HG03045 (cell line): Measurements from ENCODE around the gene AIF1L.

Source experiments
- ATAC-seq: cut with Tn5 transposase; IDR thresholded peaks from one replicate; pipeline ENCODE4 v1.9.1; 2021; ENCODE audit warnings: mild to moderate bottlenecking, moderate library complexity; ENCODE audit not compliant: unreplicated experiment

AIF1L gene

DNA sequence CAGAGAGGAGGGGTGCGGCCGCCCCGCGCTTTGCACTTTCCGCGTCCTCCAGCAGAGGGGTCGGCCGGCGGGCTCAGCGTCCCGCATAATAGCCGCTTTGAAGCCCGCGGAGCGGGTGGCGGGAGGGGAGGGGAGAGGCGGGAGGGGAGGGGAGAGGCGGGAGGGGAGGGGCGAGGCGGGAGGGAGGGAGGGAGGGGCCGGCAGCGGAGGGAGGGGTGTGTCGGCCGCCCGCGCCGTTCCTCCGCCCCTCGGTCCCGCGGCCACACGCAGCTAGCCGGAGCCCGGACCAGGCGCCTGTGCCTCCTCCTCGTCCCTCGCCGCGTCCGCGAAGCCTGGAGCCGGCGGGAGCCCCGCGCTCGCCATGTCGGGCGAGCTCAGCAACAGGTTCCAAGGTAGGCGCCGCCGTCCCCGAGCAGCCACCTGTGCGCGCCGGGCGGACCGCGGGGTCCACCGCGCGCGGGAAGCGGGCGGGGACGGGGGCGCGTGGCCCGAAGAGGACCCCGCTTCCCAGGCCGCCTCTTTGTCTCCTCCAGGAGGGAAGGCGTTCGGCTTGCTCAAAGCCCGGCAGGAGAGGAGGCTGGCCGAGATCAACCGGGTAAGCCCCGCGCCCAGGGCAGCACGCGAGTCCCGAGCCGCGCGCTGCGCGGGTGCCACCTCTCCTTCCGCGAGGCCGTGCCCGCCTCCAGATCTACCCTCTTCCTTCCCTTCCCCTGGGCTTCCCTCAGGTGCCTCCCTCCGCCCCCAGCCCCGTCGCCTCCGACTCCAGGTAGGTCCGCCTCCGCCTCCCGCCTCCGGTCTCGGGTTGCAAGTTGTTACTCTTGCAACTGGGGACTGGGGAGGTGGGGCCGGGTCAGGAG is at the start of gene AIF1L:
AIF1L (plus strand) TSS at position 263 of the 857 bp plus-strand sequence; CDS start at position 362, 99 bp downstream.
- no peak for ATAC-seq

DNA sequence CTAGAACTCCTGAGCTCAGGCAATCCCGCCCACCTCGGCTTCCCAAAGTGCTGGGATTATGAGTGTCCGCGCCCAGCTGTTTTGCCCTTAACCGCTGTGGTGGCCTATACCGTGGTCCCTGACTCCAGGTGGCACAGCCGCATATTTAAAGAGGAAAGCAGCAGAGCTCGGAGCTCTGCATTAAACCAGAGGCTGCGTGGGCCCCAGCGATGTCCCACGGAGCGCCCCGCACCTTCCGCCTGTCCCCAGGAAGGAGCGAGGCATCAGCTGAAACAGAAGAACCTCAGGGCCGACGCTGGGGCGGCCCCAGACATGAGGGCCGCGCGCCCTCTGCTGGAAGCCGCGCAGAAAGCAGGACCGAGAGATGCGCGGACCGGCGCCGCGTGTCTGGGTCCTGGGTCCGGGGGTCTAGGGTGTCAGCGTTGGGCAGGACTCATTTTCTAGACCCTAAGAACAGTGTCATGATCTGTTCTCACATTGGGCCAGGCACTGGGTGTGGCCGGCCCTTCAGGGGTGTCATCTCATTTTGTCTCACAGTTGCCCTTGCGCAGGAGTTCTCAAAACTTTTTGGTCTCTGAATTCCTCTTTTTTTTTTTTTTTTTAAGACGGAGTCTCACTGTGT is 49.6 kb upstream of the AIF1L start:
- ATAC-seq = peak; percentile 54

DNA sequence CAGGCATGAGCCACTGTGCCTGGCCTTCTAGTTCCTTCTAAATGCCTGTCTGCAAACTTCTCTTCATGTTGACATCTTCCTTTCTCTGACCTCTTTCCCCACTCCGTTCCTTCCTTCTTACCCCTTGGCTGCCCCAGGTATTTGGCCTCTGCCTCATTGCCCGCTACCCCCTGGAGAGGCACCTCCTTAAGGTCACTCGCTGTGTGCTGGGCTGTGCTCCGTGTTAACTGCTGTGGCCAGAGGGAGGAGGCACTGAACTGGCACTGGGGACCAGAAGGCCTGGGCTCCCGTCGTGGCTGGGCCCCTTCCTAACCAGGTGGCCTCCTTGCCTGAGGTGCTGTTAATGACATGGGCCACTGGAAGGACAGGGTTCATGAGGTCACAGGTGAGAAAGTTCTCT is 48.0 kb upstream of the AIF1L start:
- ATAC-seq = no peak

DNA sequence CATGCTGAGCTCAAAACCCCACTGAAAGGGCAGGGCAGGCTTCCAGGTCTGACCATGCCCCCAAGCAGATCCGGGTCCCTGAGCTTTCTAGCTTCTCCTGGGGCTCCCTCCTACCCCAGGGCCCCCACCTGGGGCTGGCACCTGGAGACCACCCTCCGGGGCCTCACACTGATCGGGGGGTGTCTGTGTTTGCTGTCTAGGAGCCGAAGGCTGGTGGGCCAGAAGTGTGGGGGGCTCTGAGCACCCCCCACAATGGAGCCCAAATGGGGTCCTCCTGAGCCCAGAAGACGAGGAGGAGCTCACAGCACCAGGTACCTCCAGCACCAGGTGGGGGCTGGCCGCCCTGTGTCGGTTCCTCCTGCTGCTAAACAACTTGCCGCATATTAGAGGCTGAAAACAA is 47.5 kb upstream of the AIF1L start:
- ATAC-seq = no peak

DNA sequence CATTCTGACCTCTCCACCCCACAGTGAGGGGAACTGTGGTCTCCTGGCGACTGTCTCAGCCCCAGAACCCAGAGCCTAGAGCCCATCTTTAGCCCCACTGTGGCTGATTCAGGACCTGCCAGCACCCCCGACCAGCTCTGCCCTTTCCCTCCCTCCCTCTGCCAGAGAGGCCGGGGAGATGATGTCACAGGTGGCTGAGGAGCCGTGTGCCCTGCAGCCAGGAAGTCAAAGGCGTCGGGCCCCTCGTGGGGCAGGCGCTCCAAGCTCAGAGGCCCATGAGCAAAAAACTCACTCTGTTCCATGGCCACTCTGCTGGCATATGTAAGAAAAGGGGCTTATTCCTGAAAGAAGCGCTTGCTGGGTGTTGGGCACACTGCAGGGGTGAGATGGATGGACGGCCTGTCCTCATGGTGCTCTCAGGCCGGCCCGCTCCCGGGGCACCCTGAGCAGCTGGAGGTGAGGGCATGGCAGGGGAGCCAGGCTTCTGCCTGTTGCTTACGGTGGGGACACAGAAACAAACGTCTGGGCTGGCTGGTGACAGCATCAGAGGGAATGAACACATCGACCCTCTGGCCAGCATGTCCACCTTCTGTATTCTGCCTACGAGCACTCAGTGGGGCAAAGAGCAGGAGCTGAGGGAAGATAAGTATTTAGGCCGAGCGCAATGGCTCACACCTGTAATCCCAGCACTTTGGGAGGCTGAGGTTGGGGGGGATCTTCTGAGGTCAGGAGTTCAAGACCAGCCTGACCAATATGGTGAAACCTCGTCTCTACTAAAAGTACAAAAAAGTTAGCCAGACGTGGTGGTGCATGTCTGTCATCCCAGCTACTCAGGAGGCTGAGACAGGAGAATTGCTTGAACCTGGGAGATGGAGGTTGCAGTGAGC is 46.3 kb upstream of the AIF1L start:
- no peak for ATAC-seq

DNA sequence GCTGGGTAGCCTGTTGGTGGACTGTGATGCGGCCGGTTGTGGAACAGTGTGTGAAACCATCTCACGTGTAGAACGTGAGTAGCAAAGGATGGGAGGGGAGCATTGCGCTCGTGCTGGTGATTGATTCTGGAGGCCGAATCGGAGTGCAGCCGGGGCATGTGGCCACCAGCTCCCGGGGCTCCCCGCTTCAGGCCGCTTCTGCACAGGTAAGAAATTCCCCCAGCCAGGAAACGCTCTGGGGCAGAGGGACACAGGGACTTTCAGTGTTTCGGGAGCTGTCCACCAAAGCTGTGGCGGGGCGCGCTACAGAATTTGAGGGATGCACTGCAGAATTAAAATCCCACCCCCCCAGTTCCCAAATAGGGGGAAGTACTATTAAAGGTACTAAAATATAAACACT is 45.5 kb upstream of the AIF1L start:
- ATAC-seq = no peak

DNA sequence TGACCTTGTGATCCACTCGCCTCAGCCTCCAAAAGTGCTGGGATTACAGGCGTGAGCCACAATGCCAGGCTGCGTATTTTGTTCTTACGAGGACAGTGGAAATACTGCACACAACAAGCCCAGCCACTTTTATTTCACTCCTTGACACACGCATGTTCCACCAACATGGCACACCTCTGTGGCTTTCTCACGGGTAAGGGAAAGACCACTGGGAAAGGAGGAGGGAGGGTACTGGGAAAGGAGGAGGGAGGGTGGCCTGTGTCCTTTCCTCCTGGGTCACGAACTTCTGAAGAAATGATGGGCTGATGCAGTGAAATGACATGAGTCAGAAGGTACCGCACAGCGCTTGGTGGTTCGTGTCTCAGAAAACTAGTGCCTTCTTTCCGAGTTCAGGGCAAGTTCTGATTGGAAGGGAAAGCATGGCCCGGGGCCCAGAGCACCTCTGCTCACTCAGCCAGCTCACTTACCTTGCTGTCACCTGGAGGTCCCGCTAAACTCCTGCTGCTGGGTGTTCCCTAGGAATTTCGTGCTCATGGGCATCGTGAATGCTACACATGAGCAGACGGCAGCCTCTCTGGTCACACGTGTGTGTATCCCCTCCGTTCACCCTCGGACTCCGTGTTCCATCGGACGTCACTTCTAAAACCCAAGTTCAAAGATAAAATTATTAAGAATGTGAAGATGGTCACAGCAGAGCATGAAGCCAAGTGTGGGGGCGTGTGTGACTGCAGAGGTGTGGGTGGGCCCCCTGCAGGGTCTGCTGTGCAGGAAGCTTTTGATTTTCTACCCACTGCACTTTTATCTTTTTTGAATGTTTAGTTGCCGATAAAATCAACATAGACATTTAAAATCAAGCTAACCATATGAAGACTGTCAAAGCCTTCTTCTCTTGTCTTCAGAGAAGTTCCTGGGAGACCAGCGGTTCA is 44.5 kb upstream of the AIF1L start:
- ATAC-seq = no peak

DNA sequence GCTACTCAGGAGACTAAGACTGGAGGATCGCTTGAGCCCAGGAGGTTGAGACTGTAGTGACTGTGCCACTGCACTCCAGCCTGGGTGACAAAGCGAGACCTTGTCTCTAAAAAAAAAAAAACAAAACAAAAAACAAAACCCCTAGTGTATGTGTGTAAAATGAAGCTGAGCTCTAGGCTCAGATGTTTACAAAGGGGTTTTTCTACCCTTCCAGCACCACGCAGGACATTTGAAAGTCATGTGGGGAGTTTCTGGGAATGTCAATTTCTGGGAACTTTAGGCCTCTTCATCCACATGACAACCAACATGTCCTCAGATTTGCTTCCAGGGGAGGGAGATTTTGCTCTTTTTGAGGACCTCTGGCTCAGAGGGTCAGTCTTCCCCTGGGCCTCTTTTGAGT is 42.4 kb upstream of the AIF1L start:
- no peak for ATAC-seq

DNA sequence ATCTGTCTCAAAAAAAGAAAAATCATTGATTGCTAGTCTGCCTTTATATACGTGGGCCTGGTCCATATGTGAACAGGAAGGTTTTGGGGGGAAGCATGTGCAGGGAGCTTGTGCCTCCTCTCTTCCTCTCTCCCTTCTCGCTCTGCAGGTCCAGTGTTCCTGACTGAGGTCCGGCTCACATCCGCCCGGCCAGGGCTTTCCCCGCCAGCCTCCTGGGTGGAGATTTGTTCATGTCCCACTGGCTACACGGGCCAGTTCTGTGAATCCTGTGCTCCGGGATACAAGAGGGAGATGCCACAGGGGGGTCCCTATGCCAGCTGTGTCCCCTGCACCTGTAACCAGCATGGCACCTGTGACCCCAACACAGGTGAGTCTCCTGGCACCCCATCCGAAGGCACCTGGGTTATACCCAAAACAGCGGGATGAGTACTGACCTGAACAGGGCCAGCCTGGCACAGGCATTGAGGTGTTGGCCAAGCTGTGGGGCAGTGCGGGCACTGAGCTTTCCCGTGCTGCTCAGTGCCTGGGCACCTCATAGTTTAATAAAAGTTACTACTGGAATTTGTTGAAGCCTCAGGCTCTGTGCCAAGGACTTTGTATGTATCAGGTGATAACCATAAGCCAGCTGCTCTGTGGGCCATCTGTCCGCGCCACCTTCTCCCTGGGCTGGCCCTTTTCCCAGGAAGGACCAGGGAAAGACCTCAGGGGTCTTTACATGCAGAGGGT is 39.4 kb upstream of the AIF1L start:
- no peak for ATAC-seq

DNA sequence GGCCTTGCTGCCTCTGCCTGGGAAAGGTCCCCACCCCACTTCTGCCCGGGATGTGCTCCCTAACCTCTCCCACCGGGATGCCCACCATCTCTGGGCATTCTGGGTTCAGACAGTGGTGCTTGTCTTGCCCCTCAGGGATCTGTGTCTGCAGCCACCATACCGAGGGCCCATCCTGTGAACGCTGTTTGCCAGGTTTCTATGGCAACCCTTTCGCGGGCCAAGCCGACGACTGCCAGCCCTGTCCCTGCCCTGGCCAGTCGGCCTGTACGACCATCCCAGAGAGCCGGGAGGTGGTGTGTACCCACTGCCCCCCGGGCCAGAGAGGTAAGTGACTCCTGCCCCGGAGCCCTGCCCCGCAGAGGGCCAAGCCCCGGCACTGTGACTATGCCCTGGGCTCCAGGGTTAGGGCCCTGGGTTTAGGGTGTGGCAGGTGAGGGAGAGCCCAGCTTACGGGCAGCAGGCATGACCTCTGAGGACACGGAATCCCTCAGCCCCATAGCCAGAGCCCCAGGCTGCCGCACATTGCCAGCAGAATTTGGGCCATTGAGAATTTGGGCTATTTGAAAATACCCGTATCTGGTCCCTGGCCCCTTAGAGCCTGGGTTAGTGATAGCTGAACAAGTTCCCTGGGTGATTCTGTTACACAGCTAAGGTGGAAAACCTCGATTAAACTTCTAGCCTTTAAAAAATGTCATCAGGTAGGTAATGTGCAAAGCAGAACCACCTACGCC is 35.3 kb upstream of the AIF1L start:
- ATAC-seq = no peak

DNA sequence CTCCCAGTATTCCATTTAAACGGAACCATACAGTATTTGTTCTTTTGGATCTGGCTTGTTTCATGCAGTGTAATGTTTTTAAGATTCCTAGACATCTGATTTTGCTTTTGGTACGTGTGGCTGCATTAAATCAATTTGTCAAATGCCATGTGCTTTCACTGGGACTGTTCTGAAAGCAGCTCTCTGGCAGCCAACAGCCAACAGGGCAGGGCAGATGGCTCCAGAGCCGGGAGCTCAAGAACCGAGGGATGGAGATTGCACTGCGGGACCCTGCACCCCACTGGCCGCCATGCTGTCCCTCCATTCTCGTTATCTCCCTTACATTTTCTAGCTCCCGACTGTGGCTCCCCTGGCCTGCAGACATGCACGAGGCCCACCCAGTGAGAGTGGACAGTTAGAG is 33.4 kb upstream of the AIF1L start:
- no peak for ATAC-seq

DNA sequence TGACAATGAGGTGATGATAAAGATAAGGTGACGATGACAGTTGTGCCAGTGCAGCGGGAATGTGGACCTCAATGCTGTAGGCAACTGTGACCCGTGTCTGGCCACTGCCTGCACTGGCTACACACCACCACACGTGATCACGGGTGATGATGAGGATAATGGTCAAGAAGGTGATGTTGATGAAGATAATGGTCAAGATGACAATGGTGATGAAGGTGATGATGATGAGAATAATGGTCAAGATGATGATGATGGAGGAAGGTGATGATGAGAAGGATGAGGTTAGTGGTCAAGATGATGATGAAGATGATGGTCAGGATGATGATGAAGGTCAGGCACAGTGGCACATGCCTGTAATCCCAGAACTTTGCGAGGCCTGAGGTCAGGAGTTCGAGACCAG is 30.7 kb upstream of the AIF1L start:
- no peak for ATAC-seq

DNA sequence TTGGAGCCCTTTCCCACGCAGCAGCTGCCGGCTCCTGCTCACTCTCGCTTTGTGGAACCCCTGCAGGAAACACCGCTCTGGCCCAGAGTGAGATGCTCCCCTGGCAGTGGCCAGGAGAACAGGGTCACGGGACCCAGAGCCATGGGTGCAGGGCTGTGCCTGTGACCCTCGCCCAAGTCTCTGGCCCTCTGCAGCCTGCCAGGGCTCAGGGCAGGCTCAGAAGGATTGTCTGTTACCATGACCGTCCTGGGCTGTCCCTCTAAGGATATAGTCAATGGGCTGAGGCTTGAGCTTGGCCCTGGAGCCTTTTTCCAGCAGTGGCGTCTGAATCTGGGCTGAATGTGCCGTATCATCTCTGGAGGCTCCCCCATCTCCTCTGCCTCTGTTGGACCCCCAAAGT is 28.7 kb upstream of the AIF1L start:
- no peak for ATAC-seq

DNA sequence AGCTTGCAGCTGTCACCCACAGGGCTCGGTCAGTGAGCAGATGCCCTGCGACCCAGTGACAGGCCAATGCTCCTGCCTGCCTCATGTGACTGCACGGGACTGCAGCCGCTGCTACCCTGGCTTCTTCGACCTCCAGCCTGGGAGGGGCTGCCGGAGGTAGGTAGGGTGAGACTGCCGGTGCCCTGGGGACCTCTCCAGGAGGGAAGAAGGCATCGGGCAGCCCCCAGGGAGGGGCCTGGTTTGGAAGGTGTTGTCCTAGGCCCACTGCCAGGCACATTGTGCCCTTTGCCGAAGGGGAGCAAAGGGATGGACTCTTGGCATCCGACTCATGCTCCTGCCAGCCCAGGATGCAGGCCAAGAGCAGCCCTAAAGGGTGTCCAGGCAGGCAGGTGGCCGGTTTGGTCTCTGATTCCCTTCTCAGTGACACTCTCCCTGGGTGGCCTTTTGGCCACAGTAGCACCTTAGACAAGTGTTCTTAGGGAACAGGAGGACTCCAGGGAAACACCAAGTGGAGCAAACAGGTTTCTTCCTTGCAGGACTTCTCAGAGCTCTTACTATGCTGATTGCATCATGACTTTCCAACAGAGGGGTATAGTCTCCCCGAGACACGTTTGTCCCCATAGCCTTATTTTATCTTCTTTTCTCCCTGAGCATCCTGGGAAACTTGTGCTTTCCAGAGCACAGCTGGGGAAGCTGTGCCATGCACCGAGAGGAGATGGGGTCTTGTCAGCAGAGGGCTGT is 28.1 kb upstream of the AIF1L start:
- no peak for ATAC-seq

DNA sequence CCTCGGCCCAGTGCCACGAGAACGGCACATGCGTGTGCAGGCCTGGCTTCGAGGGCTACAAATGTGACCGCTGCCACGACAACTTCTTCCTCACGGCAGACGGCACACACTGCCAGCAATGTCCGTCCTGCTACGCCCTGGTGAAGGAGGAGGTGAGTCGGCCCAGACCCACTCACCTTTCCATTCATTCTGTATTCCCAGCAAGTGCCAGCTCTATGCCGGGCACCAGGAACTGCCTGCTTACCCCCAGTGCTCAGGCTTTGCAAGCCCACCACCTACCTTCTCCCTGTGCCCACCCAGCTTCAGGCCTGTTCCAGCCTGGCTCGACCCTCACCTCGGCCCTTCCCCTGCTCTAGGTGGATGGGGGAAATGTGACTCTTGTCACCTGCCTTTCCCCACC is 26.6 kb upstream of the AIF1L start:
- ATAC-seq = no peak

DNA sequence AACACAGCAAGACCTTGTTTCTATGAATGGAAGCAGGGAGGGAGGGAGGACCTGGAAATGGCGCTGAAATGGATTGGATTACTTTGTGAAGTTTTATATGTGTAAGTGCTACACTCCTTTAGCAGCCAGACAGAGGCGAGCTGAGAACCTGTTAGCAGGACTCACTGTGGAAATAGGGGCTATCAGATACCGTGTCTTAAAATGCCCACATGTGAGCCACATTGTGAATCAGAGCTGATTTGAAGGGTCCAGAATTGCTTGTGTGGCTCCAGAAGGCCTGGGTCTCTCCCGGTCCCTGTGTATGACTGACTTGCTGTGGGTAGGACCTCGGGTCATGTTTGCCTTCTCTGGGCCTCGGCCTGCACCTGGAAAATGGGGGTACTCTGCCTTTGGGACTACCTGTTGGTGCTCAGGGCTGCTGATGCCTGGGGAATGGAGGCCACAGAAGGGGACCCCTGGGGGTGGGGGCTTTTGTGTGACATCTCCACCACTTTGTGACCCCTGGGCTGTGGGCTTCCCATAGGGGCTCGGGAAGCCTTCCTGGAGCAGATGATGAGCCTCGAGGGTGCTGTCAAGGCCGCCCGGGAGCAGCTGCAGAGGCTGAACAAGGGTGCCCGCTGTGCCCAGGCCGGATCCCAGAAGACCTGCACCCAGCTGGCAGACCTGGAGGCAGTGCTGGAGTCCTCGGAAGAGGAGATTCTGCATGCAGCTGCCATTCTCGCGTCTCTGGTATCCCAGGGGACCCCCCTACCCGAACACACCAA is 24.0 kb upstream of the AIF1L start:
- ATAC-seq = no peak

DNA sequence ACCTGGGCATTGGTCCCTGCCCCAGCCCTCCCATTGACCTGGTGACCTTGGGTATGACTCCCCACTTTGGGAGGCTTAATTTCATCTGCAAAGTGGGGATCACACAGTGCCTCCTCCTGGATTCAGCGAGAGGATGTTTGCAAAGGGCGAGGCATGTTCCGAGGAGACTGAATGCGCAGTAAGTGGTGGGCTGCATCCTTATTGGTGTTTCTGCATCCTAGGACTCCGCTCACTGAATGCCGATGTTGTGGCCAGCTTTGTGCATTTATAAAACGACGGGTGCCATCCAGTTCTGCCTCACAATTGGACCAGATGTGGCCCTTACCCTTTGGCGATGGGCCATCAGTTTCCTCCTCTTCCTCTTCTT is 23.5 kb upstream of the AIF1L start:
- ATAC-seq = no peak
